ENCODE measurements around the gene PARD3.
"Not testable (repeated sequence)": the region's sequence is repeated elsewhere in the genome, so short reads cannot be mapped to it uniquely, and the experiment has no call there.

PARD3 gene

GRCh38 chr10:34719328-34719727 lies 95.8 kb downstream of the PARD3 start:
- Mint-ChIP-seq H3K27me3 (peaks cover 4% of the 10 kb centered on the region), H3K36me3 (no peaks in the 10 kb centered on the region), H3K4me3 (no peak overlapping the region), H3K9me3 (ENCODE audit: low read depth) (no peaks in the 10 kb centered on the region), H3K27ac (no peak overlapping the region), H3K4me1 (ENCODE audit: low read depth) (no peaks in the 10 kb centered on the region)

GRCh38 chr10:34717429-34717828 lies 97.7 kb downstream of the PARD3 start:
- H3K4me3 Mint-ChIP-seq: no peak overlapping the region
- no peaks in the 10 kb centered on the region for H3K4me1 Mint-ChIP-seq (ENCODE audit: low read depth)
- H3K9me3 Mint-ChIP-seq (ENCODE audit: low read depth): no peaks in the 10 kb centered on the region
- H3K27ac Mint-ChIP-seq: no peak overlapping the region
- H3K27me3 Mint-ChIP-seq: peaks cover 2% of the 10 kb centered on the region
- H3K36me3 Mint-ChIP-seq: no peaks in the 10 kb centered on the region

GRCh38 chr10:34716958-34717357 lies 98.1 kb downstream of the PARD3 start:
- Mint-ChIP-seq H3K27ac (no peak overlapping the region), H3K27me3 (peaks cover 2% of the 10 kb centered on the region), H3K36me3 (no peaks in the 10 kb centered on the region), H3K9me3 (ENCODE audit: low read depth) (no peaks in the 10 kb centered on the region), H3K4me1 (ENCODE audit: low read depth) (no peaks in the 10 kb centered on the region), H3K4me3 (no peak overlapping the region)

- no peak overlapping the region for H3K4me3 Mint-ChIP-seq
- no peaks in the 10 kb centered on the region for H3K9me3 Mint-ChIP-seq (ENCODE audit: low read depth)
- no peak overlapping the region for H3K27ac Mint-ChIP-seq
- peaks cover 2% of the 10 kb centered on the region for H3K27me3 Mint-ChIP-seq
- no peaks in the 10 kb centered on the region for H3K4me1 Mint-ChIP-seq (ENCODE audit: low read depth)
- H3K36me3 Mint-ChIP-seq: no peaks in the 10 kb centered on the region
Observed at GRCh38 chr10:34716234-34716633, 98.9 kb downstream of the PARD3 start.

- Mint-ChIP-seq H3K4me1 (ENCODE audit: low read depth) (no peaks in the 10 kb centered on the region), H3K27me3 (peaks cover 2% of the 10 kb centered on the region), H3K9me3 (ENCODE audit: low read depth) (no peaks in the 10 kb centered on the region)
Observed at GRCh38 chr10:34715511-34716187, 99.4 kb downstream of the PARD3 start.

GRCh38 chr10:34713875-34714274 lies 101.2 kb downstream of the PARD3 start:
- Mint-ChIP-seq H3K27me3 (peaks cover 2% of the 10 kb centered on the region), H3K9me3 (ENCODE audit: low read depth) (no peaks in the 10 kb centered on the region), H3K4me3 (no peak overlapping the region), H3K27ac (no peak overlapping the region), H3K4me1 (ENCODE audit: low read depth) (no peaks in the 10 kb centered on the region), H3K36me3 (no peaks in the 10 kb centered on the region)

More at GRCh38 chr10:34715511-34716187, 99.4 kb downstream of the PARD3 start:
- no peaks in the 10 kb centered on the region for H3K36me3 Mint-ChIP-seq
- no peak overlapping the region for H3K4me3 Mint-ChIP-seq
- H3K27ac Mint-ChIP-seq: no peak overlapping the region

- H3K27me3 Mint-ChIP-seq: no peaks in the 10 kb centered on the region
- H3K36me3 Mint-ChIP-seq: no peaks in the 10 kb centered on the region
- no peaks in the 10 kb centered on the region for H3K9me3 Mint-ChIP-seq (ENCODE audit: low read depth)
- no peaks in the 10 kb centered on the region for H3K4me1 Mint-ChIP-seq (ENCODE audit: low read depth)
- H3K27ac Mint-ChIP-seq: no peak overlapping the region
- H3K4me3 Mint-ChIP-seq: no peak overlapping the region
Observed at GRCh38 chr10:34711500-34711899, 103.6 kb downstream of the PARD3 start.

GRCh38 chr10:34710391-34710751 lies 104.7 kb downstream of the PARD3 start:
- Mint-ChIP-seq H3K36me3 (no peaks in the 10 kb centered on the region), H3K4me1 (ENCODE audit: low read depth) (peaks cover 3% of the 10 kb centered on the region), H3K4me3 (no peak overlapping the region), H3K27ac (no peak overlapping the region), H3K27me3 (no peaks in the 10 kb centered on the region), H3K9me3 (ENCODE audit: low read depth) (no peaks in the 10 kb centered on the region)

- Mint-ChIP-seq H3K9me3 (ENCODE audit: low read depth) (no peaks in the 10 kb centered on the region), H3K27me3 (no peaks in the 10 kb centered on the region), H3K36me3 (no peaks in the 10 kb centered on the region), H3K4me1 (ENCODE audit: low read depth) (peaks cover 3% of the 10 kb centered on the region), H3K4me3 (no peak overlapping the region), H3K27ac (no peak overlapping the region)
Observed at GRCh38 chr10:34709637-34710390, 105.3 kb downstream of the PARD3 start.

- Mint-ChIP-seq H3K27ac (no peak overlapping the region), H3K9me3 (ENCODE audit: low read depth) (no peaks in the 10 kb centered on the region), H3K4me1 (ENCODE audit: low read depth) (peaks cover 3% of the 10 kb centered on the region), H3K36me3 (no peaks in the 10 kb centered on the region), H3K4me3 (no peak overlapping the region), H3K27me3 (no peaks in the 10 kb centered on the region)
Observed at GRCh38 chr10:34707656-34708055, 107.4 kb downstream of the PARD3 start.

GRCh38 chr10:34706992-34707391 lies 108.1 kb downstream of the PARD3 start:
- not testable (repeated sequence) for H3K4me1 Mint-ChIP-seq (ENCODE audit: low read depth); H3K4me3 Mint-ChIP-seq; H3K27me3 Mint-ChIP-seq; H3K9me3 Mint-ChIP-seq (ENCODE audit: low read depth); H3K27ac Mint-ChIP-seq; H3K36me3 Mint-ChIP-seq

- Mint-ChIP-seq H3K27ac (no peak overlapping the region), H3K9me3 (ENCODE audit: low read depth) (no peaks in the 10 kb centered on the region), H3K27me3 (no peaks in the 10 kb centered on the region), H3K4me3 (no peak overlapping the region), H3K4me1 (ENCODE audit: low read depth) (peaks cover 3% of the 10 kb centered on the region), H3K36me3 (no peaks in the 10 kb centered on the region)
Observed at GRCh38 chr10:34706147-34706546, 108.9 kb downstream of the PARD3 start.

GRCh38 chr10:34705563-34705962 lies 109.5 kb downstream of the PARD3 start:
- no peaks in the 10 kb centered on the region for H3K9me3 Mint-ChIP-seq (ENCODE audit: low read depth)
- H3K27me3 Mint-ChIP-seq: no peaks in the 10 kb centered on the region
- no peaks in the 10 kb centered on the region for H3K36me3 Mint-ChIP-seq
- no peak overlapping the region for H3K27ac Mint-ChIP-seq
- H3K4me3 Mint-ChIP-seq: no peak overlapping the region
- H3K4me1 Mint-ChIP-seq (ENCODE audit: low read depth): peaks cover 3% of the 10 kb centered on the region

GRCh38 chr10:34704526-34705184 lies 110.4 kb downstream of the PARD3 start:
- Mint-ChIP-seq H3K27me3 (no peaks in the 10 kb centered on the region), H3K9me3 (ENCODE audit: low read depth) (no peaks in the 10 kb centered on the region), H3K36me3 (no peaks in the 10 kb centered on the region), H3K27ac (no peak overlapping the region), H3K4me3 (no peak overlapping the region), H3K4me1 (ENCODE audit: low read depth) (peaks cover 3% of the 10 kb centered on the region)

GRCh38 chr10:34702982-34703381 lies 112.1 kb downstream of the PARD3 start:
- Mint-ChIP-seq H3K4me3 (no peak overlapping the region), H3K27me3 (peaks cover 2% of the 10 kb centered on the region), H3K27ac (no peak overlapping the region), H3K36me3 (no peaks in the 10 kb centered on the region), H3K4me1 (ENCODE audit: low read depth) (peaks cover 3% of the 10 kb centered on the region), H3K9me3 (ENCODE audit: low read depth) (no peaks in the 10 kb centered on the region)
